Measurements from ENCODE around the gene COMT. TPM values are rescaled to one million over a fixed set of nuclear protein-coding genes. Genes with fewer than 3 reads are reported as not detected.

The COMT gene
- total and polyA plus RNA-seq, 2 experiments from 2014 or later: 490 to 508 TPM

DNA sequence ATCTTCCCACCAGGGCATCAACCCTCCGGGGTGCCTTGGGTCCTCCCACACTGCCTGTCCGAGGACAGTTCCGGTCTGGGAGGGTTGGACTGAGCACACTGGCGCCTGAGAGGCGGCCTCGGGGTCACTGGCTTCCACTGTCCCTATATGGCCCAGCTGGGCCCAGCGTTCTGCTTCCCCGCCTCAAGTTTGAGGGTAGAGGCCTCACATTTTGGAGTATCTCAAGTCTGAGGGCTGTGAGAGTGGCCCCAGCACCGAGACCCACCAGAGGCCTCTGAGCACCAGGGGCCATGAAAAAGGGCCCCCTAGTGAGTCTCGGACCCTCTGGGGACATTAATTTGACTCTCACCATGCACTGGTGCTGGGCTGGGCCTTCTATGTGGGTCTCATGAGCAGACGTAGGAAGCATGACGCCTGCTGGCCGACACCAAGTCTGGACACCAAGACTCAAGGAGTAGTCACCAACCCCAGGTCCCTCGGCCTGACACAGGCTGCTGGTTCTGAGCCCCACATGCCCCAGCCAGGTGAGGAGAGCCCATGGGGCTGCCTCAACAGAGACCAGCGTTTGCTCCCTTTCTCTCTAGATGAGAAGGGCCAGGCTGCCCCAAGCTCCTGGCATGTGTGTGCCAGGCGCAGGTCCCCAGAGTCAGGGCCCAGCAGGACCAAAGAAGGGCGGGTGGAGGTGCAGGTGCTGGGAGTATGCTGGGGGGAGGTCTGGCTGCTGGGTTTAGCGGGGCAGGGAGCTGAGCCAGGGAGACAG, 47.6 kb downstream of the COMT start:
- H2AFZ ChIP-seq: no peak overlapping the region
- H3K9ac ChIP-seq: no peak overlapping the region
- H3F3A ChIP-seq (ENCODE audit: insufficient read depth): no peaks in the 10 kb centered on the region
- no peaks in the 10 kb centered on the region for H3K36me3 ChIP-seq (ENCODE audit: low read depth)
- H3K4me1 ChIP-seq (ENCODE audit: insufficient read depth): peaks cover 4% of the 10 kb centered on the region
- H3K4me3 ChIP-seq: no peak overlapping the region
- no peaks in the 10 kb centered on the region for H3K79me2 ChIP-seq (ENCODE audit: insufficient read depth)
- TF ChIP-seq EZH2phosphoT487 (IDR thresholded peaks at IDR 0.05; ENCODE audit: insufficient read depth, low read depth) (no peak), EZH2 (IDR thresholded peaks at IDR 0.05; ENCODE audit: insufficient read depth, poor library complexity, severe bottlenecking) (no peak)
- in situ Hi-C loops (cut with MboI): loop anchor here (25.0 kb wide), 1 partner anchor 298 kb away; no protein-coding TSS in a partner anchor
- WGBS, 2 experiments (ENCODE audit: low coverage in 1 of 2, low lambda C conversion rate in 2 of 2, missing lambda C conversion rate in 2 of 2): 77 to 79% methylated on average over 18 of the region's 18 CpGs
- no peaks in the 10 kb centered on the region for H3K9me2 ChIP-seq (ENCODE audit: insufficient read depth)
- no peaks in the 10 kb centered on the region for H3K9me3 ChIP-seq (ENCODE audit: low read depth)
- H3K27me3 ChIP-seq (replicated peaks; ENCODE audit: insufficient read depth): no peaks in the 10 kb centered on the region
- no peak overlapping the region for H3K4me2 ChIP-seq (ENCODE audit: unreplicated experiment)
- no peak for DNase-seq
- no peak overlapping the region for H3K27ac ChIP-seq
- no peaks in the 10 kb centered on the region for H4K20me1 ChIP-seq (ENCODE audit: insufficient read depth)

DNA sequence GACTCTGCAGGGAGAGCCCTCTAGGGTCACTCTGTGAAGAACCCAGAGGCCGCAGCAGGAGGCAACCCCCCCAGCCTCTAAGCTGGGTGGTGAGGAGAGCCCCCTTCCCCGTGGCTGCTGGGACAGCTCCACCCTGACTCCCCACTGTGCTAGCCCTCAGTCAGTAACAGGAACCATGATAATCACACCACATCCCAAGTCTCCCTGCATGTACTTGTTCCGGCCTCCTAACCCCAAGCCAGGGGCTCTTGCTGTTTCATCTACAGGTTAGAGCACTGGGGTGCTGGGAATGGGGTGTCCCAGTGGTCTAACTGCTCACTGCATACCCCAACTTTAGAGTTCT, 48.1 kb downstream of the COMT start:
- WGBS, 2 experiments (ENCODE audit: low coverage in 1 of 2, low lambda C conversion rate in 2 of 2, missing lambda C conversion rate in 2 of 2): 67 to 73% methylated on average over 3 of the region's 3 CpGs

GRCh38 chr22:19990188-19990587, 48.6 kb downstream of the COMT start:
- Histone ChIP-seq H3K36me3 (ENCODE audit: low read depth) (no peaks in the 10 kb centered on the region), H4K20me1 (ENCODE audit: insufficient read depth) (no peaks in the 10 kb centered on the region), H3K9ac (no peak overlapping the region), H3K9me3 (ENCODE audit: low read depth) (no peaks in the 10 kb centered on the region), H3K79me2 (ENCODE audit: insufficient read depth) (no peaks in the 10 kb centered on the region), H2AFZ (no peak overlapping the region), H3K4me1 (ENCODE audit: insufficient read depth) (no peaks in the 10 kb centered on the region), H3K4me2 (ENCODE audit: unreplicated experiment) (no peak overlapping the region), H3F3A (ENCODE audit: insufficient read depth) (no peaks in the 10 kb centered on the region), H3K9me2 (ENCODE audit: insufficient read depth) (no peaks in the 10 kb centered on the region), H3K27ac (no peak overlapping the region), H3K4me3 (no peak overlapping the region), H3K27me3 (replicated peaks; ENCODE audit: insufficient read depth) (no peaks in the 10 kb centered on the region)
- TF ChIP-seq EZH2 (IDR thresholded peaks at IDR 0.05; ENCODE audit: insufficient read depth, poor library complexity, severe bottlenecking) (no peak), EZH2phosphoT487 (IDR thresholded peaks at IDR 0.05; ENCODE audit: insufficient read depth, low read depth) (no peak)
- DNase-seq: no peak
- in situ Hi-C loops (cut with MboI): loop anchor here (25.0 kb wide), 1 partner anchor 297 kb away; no protein-coding TSS in a partner anchor
- 68 to 71% methylated on average over 2 of the region's 2 CpGs for WGBS, 2 experiments (ENCODE audit: low coverage in 1 of 2, low lambda C conversion rate in 2 of 2, missing lambda C conversion rate in 2 of 2)

More for the DNA sequence above, 48.1 kb downstream of the COMT start:
- no peak for TF ChIP-seq EZH2 (IDR thresholded peaks at IDR 0.05; ENCODE audit: insufficient read depth, poor library complexity, severe bottlenecking)
- no peak for TF ChIP-seq EZH2phosphoT487 (IDR thresholded peaks at IDR 0.05; ENCODE audit: insufficient read depth, low read depth)
- in situ Hi-C loops (cut with MboI): loop anchor here (25.0 kb wide), 1 partner anchor 298 kb away; no protein-coding TSS in a partner anchor
- H2AFZ ChIP-seq: no peak overlapping the region
- DNase-seq: no peak
- no peaks in the 10 kb centered on the region for H3K36me3 ChIP-seq (ENCODE audit: low read depth)
- H3K9me2 ChIP-seq (ENCODE audit: insufficient read depth): no peaks in the 10 kb centered on the region
- H3K4me1 ChIP-seq (ENCODE audit: insufficient read depth): no peaks in the 10 kb centered on the region
- H3K27me3 ChIP-seq (replicated peaks; ENCODE audit: insufficient read depth): no peaks in the 10 kb centered on the region
- no peaks in the 10 kb centered on the region for H3K9me3 ChIP-seq (ENCODE audit: low read depth)
- H3K27ac ChIP-seq: no peak overlapping the region
- H4K20me1 ChIP-seq (ENCODE audit: insufficient read depth): no peaks in the 10 kb centered on the region
- no peak overlapping the region for H3K4me2 ChIP-seq (ENCODE audit: unreplicated experiment)
- H3K4me3 ChIP-seq: no peak overlapping the region
- H3F3A ChIP-seq (ENCODE audit: insufficient read depth): no peaks in the 10 kb centered on the region
- no peaks in the 10 kb centered on the region for H3K79me2 ChIP-seq (ENCODE audit: insufficient read depth)
- H3K9ac ChIP-seq: no peak overlapping the region

DNA sequence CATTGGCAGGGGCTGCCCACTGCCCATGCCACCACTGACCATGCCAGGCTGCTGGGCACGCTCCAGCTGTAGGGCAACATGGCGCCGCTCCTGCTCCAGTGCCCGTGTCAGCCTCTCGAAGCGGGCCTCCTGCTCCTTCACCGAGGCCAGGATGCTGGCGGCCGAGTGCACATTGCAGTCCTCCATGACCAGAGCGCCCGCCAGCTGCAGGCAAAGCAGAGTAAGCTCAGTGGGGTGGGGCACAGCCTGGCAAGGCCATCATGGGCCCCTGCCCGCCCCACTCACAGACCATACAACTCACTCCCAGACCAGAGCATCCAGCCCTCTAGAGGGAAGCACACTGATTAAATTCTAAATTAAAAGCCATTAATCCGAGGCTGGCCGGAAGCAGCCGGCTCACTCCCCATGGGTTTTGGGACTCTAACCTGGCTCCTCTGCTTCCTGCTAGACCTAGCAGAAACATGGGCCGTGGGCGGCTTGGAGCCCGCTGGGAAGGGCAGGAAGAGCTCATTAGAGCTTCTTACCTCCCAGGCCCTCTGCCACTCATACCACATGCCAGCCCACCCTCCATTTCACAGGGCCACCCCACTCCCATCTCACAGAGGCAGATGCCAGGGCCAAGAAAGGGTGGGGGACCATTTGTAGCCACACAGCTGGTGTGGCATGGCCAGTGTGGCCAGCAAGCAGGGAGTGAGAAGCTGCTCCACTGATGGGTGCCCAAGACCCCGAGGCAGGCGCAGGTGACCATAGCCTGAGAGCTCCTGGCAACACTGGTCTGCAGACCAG, 49.2 kb downstream of the COMT start:
- in situ Hi-C loops (cut with MboI): loop anchor here (25.0 kb wide), 1 partner anchor 296 kb away; no protein-coding TSS in a partner anchor

More for the DNA sequence above, 49.2 kb downstream of the COMT start:
- Histone ChIP-seq H3F3A (ENCODE audit: insufficient read depth) (no peaks in the 10 kb centered on the region), H3K9me3 (ENCODE audit: low read depth) (no peaks in the 10 kb centered on the region), H3K4me3 (no peak overlapping the region), H3K36me3 (ENCODE audit: low read depth) (no peaks in the 10 kb centered on the region), H3K27ac (no peak overlapping the region), H3K27me3 (replicated peaks; ENCODE audit: insufficient read depth) (no peaks in the 10 kb centered on the region), H3K4me1 (ENCODE audit: insufficient read depth) (no peaks in the 10 kb centered on the region), H3K79me2 (ENCODE audit: insufficient read depth) (no peaks in the 10 kb centered on the region), H3K4me2 (ENCODE audit: unreplicated experiment) (no peak overlapping the region), H4K20me1 (ENCODE audit: insufficient read depth) (no peaks in the 10 kb centered on the region), H2AFZ (no peak overlapping the region), H3K9me2 (ENCODE audit: insufficient read depth) (no peaks in the 10 kb centered on the region), H3K9ac (no peak overlapping the region)
- TF ChIP-seq EZH2 (IDR thresholded peaks at IDR 0.05; ENCODE audit: insufficient read depth, poor library complexity, severe bottlenecking) (no peak), EZH2phosphoT487 (IDR thresholded peaks at IDR 0.05; ENCODE audit: insufficient read depth, low read depth) (no peak)
- no peak for DNase-seq
- whole genome bisulfite sequencing, 2 experiments (ENCODE audit: low coverage in 1 of 2, low lambda C conversion rate in 2 of 2, missing lambda C conversion rate in 2 of 2): 83 to 86% methylated on average over 17 to 20 of the region's 20 CpGs
